A673 (cell line): Measurements from ENCODE around the gene ITPR1. TPM values are rescaled to one million over a fixed set of nuclear protein-coding genes. Genes with fewer than 3 reads are reported as not detected.

Experiments
- BruUV-seq: library from RNA; stranded (reverse); fragments of 400-500 nt; replicated peaks from 2 replicates; lab custom pipeline; 2021; lab: Mats Ljungman, UMichigan
- CTCF ChIA-PET: fragments of 300-600 bp; sonication (Branson Sonifier 250); formaldehyde crosslinking; loops from one replicate; lab custom pipeline; 2022; ENCODE audit warnings: antibody characterized with exemption; lab: Charles Lee
- POLR2A ChIA-PET: fragments of 300-600 bp; sonication (Branson Sonifier 250); formaldehyde crosslinking; loops from one replicate; lab custom pipeline; 2022; ENCODE audit warnings: antibody characterized with exemption; ENCODE audit not compliant: low non-redundant PET; lab: Charles Lee
- DNase-seq: peaks from one replicate; pipeline ENCODE4 v3.0.0-alpha.2; 2015; ENCODE audit warnings: low spot score
- H3K27ac ChIP-seq: fragments of 200-600 bp; sonication (generic); 2 replicates; pipeline ENCODE4 v1.5.1; 2016; ENCODE audit warnings: mixed run types, low read depth, mild to moderate bottlenecking, mixed read lengths, antibody characterized with exemption, low read length; ENCODE audit not compliant: poor library complexity, severe bottlenecking
- H3K27me3 ChIP-seq: fragments of 200-600 bp; sonication (generic); replicated peaks from 2 replicates; pipeline ENCODE4 v1.6.1; 2017; ENCODE audit warnings: mixed run types, low read depth, mild to moderate bottlenecking, mixed read lengths, antibody characterized with exemption, low read length; ENCODE audit not compliant: insufficient read depth, poor library complexity
- H3K36me3 ChIP-seq: fragments of 200-600 bp; sonication (generic); 2 replicates; pipeline ENCODE4 v1.6.1; 2016; ENCODE audit warnings: mixed run types, mild to moderate bottlenecking, mixed read lengths, antibody characterized with exemption, low read length; ENCODE audit not compliant: insufficient read depth, poor library complexity, severe bottlenecking
- H3K4me1 ChIP-seq: fragments of 200-600 bp; sonication (generic); 2 replicates; pipeline ENCODE4 v1.6.1; 2017; ENCODE audit warnings: mixed run types, mild to moderate bottlenecking, mixed read lengths, antibody characterized with exemption, low read length; ENCODE audit not compliant: insufficient read depth, poor library complexity, severe bottlenecking
- H3K4me3 ChIP-seq: fragments of 200-600 bp; sonication (generic); 2 replicates; pipeline ENCODE4 v1.5.1; 2016; ENCODE audit warnings: low read depth, mixed run types, mild to moderate bottlenecking, mixed read lengths, low read length; ENCODE audit not compliant: poor library complexity, severe bottlenecking
- H3K9me3 ChIP-seq: fragments of 200-600 bp; sonication (generic); 2 replicates; pipeline ENCODE4 v1.6.1; 2016; ENCODE audit warnings: mixed run types, low read depth, mild to moderate bottlenecking, mixed read lengths, antibody characterized with exemption, low read length; ENCODE audit not compliant: poor library complexity, severe bottlenecking
- CTCF ChIP-seq: fragments of 300-800, 200-600 bp; sonication (generic); conservative IDR thresholded peaks from 2 replicates; pipeline ENCODE4 v1.5.1; 2017; ENCODE audit warnings: low read depth, mild to moderate bottlenecking, antibody characterized with exemption, low read length, moderate library complexity, mixed read lengths
- EZH2 ChIP-seq: fragments of 200-600 bp; sonication (generic); IDR thresholded peaks from 2 replicates; pipeline ENCODE4 v1.6.1; 2017; ENCODE audit warnings: borderline replicate concordance, low read depth, mild to moderate bottlenecking, mixed read lengths, antibody characterized with exemption, low read length; ENCODE audit not compliant: poor library complexity, severe bottlenecking
- intact Hi-C: fragments of 100-400 bp; cut with micrococcal nuclease; formaldehyde crosslinking; loops from one replicate; pipeline ENCODE4 v1.10.0; 2022; ENCODE audit not compliant: unreplicated experiment
- total RNA-seq: library from RNA; stranded (reverse); gene quantifications from 2 replicates; pipeline ENCODE4 v1.2.3, GENCODE V29; 2021

ITPR1 gene
- total RNA-seq, 1 experiment from 2014 or later = 8.6 TPM

- Histone ChIP-seq H3K27me3 (no peaks in the 10 kb centered on the region), H3K4me1 (no peaks in the 10 kb centered on the region), H3K27ac (no peak overlapping the region), H3K9me3 (no peaks in the 10 kb centered on the region), H3K4me3 (peak overlapping the region; percentile 23), H3K36me3 (no peaks in the 10 kb centered on the region)
- ChIA-PET CTCF (interaction anchor here (0.5 kb wide), 1 partner anchor 19 kb away, joined by 5 read pairs; no protein-coding TSS in a partner anchor), POLR2A (no interaction called here)
- TF ChIP-seq CTCF = no peak
- TF ChIP-seq EZH2 = no peak
- DNase-seq = no peak
- BruUV-seq = no TSS peak
- intact Hi-C loops = no loop called here
Observed at GRCh38 chr3:4584456-4585249, 91.5 kb downstream of the ITPR1 start.

- no peaks in the 10 kb centered on the region for H3K4me1 ChIP-seq
- H3K4me3 ChIP-seq = no peak overlapping the region
- ChIA-PET CTCF (no interaction called here), POLR2A (no interaction called here)
- no peak for TF ChIP-seq CTCF
- no peak for TF ChIP-seq EZH2
- no peaks in the 10 kb centered on the region for H3K27me3 ChIP-seq
- H3K36me3 ChIP-seq = no peaks in the 10 kb centered on the region
- no TSS peak for BruUV-seq
- no peaks in the 10 kb centered on the region for H3K9me3 ChIP-seq
- intact Hi-C loops = no loop called here
- H3K27ac ChIP-seq = no peak overlapping the region
- DNase-seq = no peak
Observed at GRCh38 chr3:4586381-4586780, 93.2 kb downstream of the ITPR1 start.

- intact Hi-C loops = no loop called here
- DNase-seq = no peak
- CTCF ChIA-PET = no interaction called here
- BruUV-seq = no TSS peak
- Histone ChIP-seq H3K9me3 (no peaks in the 10 kb centered on the region), H3K27me3 (no peaks in the 10 kb centered on the region), H3K36me3 (no peaks in the 10 kb centered on the region), H3K27ac (no peak overlapping the region), H3K4me1 (no peaks in the 10 kb centered on the region), H3K4me3 (no peak overlapping the region)
- POLR2A ChIA-PET = no interaction called here
- no peak for TF ChIP-seq CTCF
- TF ChIP-seq EZH2 = no peak
Observed at GRCh38 chr3:4587061-4587837, 94.1 kb downstream of the ITPR1 start.
